GM12878 (cell line): ENCODE measurements around the gene MED13L. TPM values are rescaled to one million over a fixed set of nuclear protein-coding genes. Genes with fewer than 3 reads are reported as not detected.

ENCODE experiments used
- ATAC-seq: fragments of 200-7000 bp; cut with Tn5 transposase; 3 replicates; pipeline ENCODE4 v1.9.1; 2020; ENCODE audit warnings: mild to moderate bottlenecking, moderate library complexity
- BruUV-seq: library from RNA; stranded (reverse); fragments of 400-500 nt; replicated peaks from 2 replicates; lab custom pipeline; 2021; lab: Mats Ljungman, UMichigan
- CTCF ChIA-PET: fragments of 300-600 bp; sonication (Branson Sonifier 250); formaldehyde crosslinking; extraction: SDS; loops from one replicate; lab custom pipeline; 2021; ENCODE audit warnings: inconsistent platforms; lab: Yijun Ruan, JAX
- POLR2A ChIA-PET: fragments of 350-600 bp; formaldehyde crosslinking; extraction: SDS; loops from one replicate; lab custom pipeline; 2021; ENCODE audit warnings: inconsistent platforms; lab: Charles Lee
- RAD21 ChIA-PET: fragments of 300-600 bp; sonication (Branson Sonifier 250); formaldehyde crosslinking; loops from one replicate; lab custom pipeline; 2023; ENCODE audit warnings: antibody characterized with exemption; ENCODE audit not compliant: unreplicated experiment; lab: Charles Lee
- SMC1A ChIA-PET: fragments of 300-600 bp; sonication (Branson Sonifier 250); formaldehyde crosslinking; loops from one replicate; lab custom pipeline; 2023; ENCODE audit not compliant: unreplicated experiment, uncharacterized antibody; lab: Charles Lee
- DNase-seq: peaks from one replicate; pipeline ENCODE4 v3.0.0-alpha.2; 2011; ENCODE audit warnings: low read depth, low spot score
- FAIRE-seq: peaks from 3 replicates; lab custom pipeline; 2011; peaks lifted over from hg19 to GRCh38; lab: Jason Lieb, UNC
- H2AFZ ChIP-seq: 2 replicates; pipeline ENCODE4 v1.6.0; 2011; ENCODE audit warnings: low read depth, low read length, control low read depth; ENCODE audit not compliant: control insufficient read depth
- H3K27ac ChIP-seq: 2 replicates; pipeline ENCODE4 v1.5.1; 2011; ENCODE audit warnings: control low read depth; ENCODE audit not compliant: control insufficient read depth, insufficient read depth
- H3K27me3 ChIP-seq, 2 experiments: replicated peaks in 1 of 2; 2 replicates each; pipeline versions ENCODE4 v1.6.0 to v1.6.1; 2011; ENCODE audit warnings: low read length in 1 of 2; ENCODE audit not compliant: control insufficient read depth in 2 of 2, insufficient read depth in 2 of 2
- H3K36me3 ChIP-seq, 2 experiments: 2 replicates each; pipeline ENCODE4 v1.5.1; 2011; ENCODE audit warnings: low read length in 1 of 2; ENCODE audit not compliant: control insufficient read depth in 2 of 2, insufficient read depth in 2 of 2
- H3K4me1 ChIP-seq: 2 replicates; pipeline ENCODE4 v1.6.1; 2011; ENCODE audit warnings: mild to moderate bottlenecking, low read length, moderate library complexity, mixed read lengths; ENCODE audit not compliant: control insufficient read depth, insufficient read depth
- H3K4me2 ChIP-seq: 2 replicates; pipeline ENCODE4 v1.6.0; 2011; ENCODE audit warnings: control low read depth; ENCODE audit not compliant: control insufficient read depth, insufficient read depth
- H3K4me3 ChIP-seq: fragments of 200-600 bp; sonication (generic); 2 replicates; pipeline ENCODE4 v1.5.1; 2016
- H3K79me2 ChIP-seq: 2 replicates; pipeline ENCODE4 v1.6.0; 2011; ENCODE audit warnings: low read length; ENCODE audit not compliant: control insufficient read depth, insufficient read depth
- H3K9ac ChIP-seq: 2 replicates; pipeline ENCODE4 v1.8.0; 2011; ENCODE audit warnings: low read length, control low read depth, mixed read lengths; ENCODE audit not compliant: control insufficient read depth, insufficient read depth
- H3K9me3 ChIP-seq: replicated peaks from 3 replicates; pipeline ENCODE4 v1.5.1; 2011; ENCODE audit warnings: mild to moderate bottlenecking, low read length; ENCODE audit not compliant: control insufficient read depth, insufficient read depth
- H4K20me1 ChIP-seq: 2 replicates; pipeline ENCODE4 v1.6.0; 2011; ENCODE audit not compliant: control insufficient read depth, insufficient read depth
- CBFB ChIP-seq: IDR thresholded peaks from 2 replicates; pipeline ENCODE4 v1.6.1; 2016; ENCODE audit warnings: antibody characterized with exemption, low read depth
- KDM1A ChIP-seq: fragments of 200-600 bp; sonication (generic); IDR thresholded peaks from 2 replicates; pipeline ENCODE4 v1.6.1; 2016; ENCODE audit warnings: borderline replicate concordance
- LARP7 ChIP-seq: fragments of 450-650 bp; IDR thresholded peaks from 2 replicates; pipeline ENCODE4 v1.6.1; 2017; ENCODE audit warnings: mild to moderate bottlenecking
- MYB ChIP-seq: fragments of 150-350 bp; IDR thresholded peaks from 2 replicates; pipeline ENCODE4 v1.6.1; 2014; ENCODE audit warnings: mild to moderate bottlenecking, low read depth, low read length, borderline replicate concordance
- NR2C2 ChIP-seq: IDR thresholded peaks from 2 replicates; pipeline ENCODE4 v1.6.1; 2011; ENCODE audit warnings: borderline replicate concordance, low read depth; ENCODE audit not compliant: control insufficient read depth, insufficient read length
- PAX5 ChIP-seq: IDR thresholded peaks from 2 replicates; pipeline ENCODE4 v1.6.1; 2011; ENCODE audit warnings: low read depth, low read length, borderline replicate concordance
- SIN3A ChIP-seq: IDR thresholded peaks from 2 replicates; pipeline ENCODE4 v1.6.1; 2012; ENCODE audit warnings: low read depth, low read length, improper control_type of control experiment
- SMARCA5 ChIP-seq: fragments of 450-650 bp; IDR thresholded peaks from 2 replicates; pipeline ENCODE4 v1.6.1; 2017; ENCODE audit warnings: mild to moderate bottlenecking
- TBL1XR1 ChIP-seq: IDR thresholded peaks from 2 replicates; pipeline ENCODE4 v1.6.1; 2012; ENCODE audit warnings: low read depth, low read length, improper control_type of control experiment
- ZNF622 ChIP-seq: fragments of 450-650 bp; IDR thresholded peaks from 2 replicates; pipeline ENCODE4 v1.6.1; 2017; ENCODE audit warnings: mild to moderate bottlenecking, inconsistent platforms
- WGBS: methylation state at CpG from one replicate; pipeline ENCODE4 v1.1.6; 2016; ENCODE audit warnings: low lambda C conversion rate; ENCODE audit not compliant: insufficient replicate concordance, insufficient coverage; ENCODE audit errors: missing lambda C conversion rate; 5-methylcytosine and 5-hydroxymethylcytosine counted together
- in situ Hi-C: fragments of 300-500 bp; cut with MboI; formaldehyde crosslinking; loops from 9 replicates; pipeline ENCODE4 v1.14.3; 2018; ENCODE audit warnings: mixed read lengths
- intact Hi-C: fragments of 100-400 bp; cut with micrococcal nuclease; formaldehyde crosslinking; loops from one replicate; pipeline ENCODE4 v1.14.2; 2022; ENCODE audit not compliant: unreplicated experiment
- polyA plus RNA-seq, 11 experiments: library from polyadenylated mRNA; depleted of rRNA in 4 of 11; unstranded in 6 of 11; stranded (reverse) in 5 of 11; fragments of >200 nt; fragmentation: Nextera tagmentation in 4 of 11; fragmentation: Illumina TruSeq in 1 of 11; extraction: Ambion mirVana in 4 of 11; extraction: Trizol in 1 of 11; gene quantifications; 1 replicate in 1 of 11; 2 replicates in 10 of 11; pipeline versions ENCODE4 v1.2.1 to v1.2.3, GENCODE V29; 2011 to 2016; ENCODE audit warnings: inconsistent platforms in 2 of 11, missing spikeins in 2 of 11, low read depth in 1 of 11
- total RNA-seq, 4 experiments: library from RNA; depleted of rRNA in 3 of 4; stranded (reverse); fragments of >200 nt in 3 of 4; fragmentation: Illumina TruSeq in 1 of 4; extraction: Trizol in 1 of 4; gene quantifications; 2 replicates each; pipeline versions ENCODE4 v1.2.1 to v1.2.3, GENCODE V29; 2013 to 2021
- TF ChIP-seq, protein P1 (sequence below): fragments of 450-650 bp; IDR thresholded peaks from 2 replicates; pipeline ENCODE4 v1.6.1; 2017; ENCODE audit warnings: mild to moderate bottlenecking, low read depth, inconsistent platforms; ENCODE audit not compliant: poor library complexity, severe bottlenecking

Gene MED13L
- total and polyA plus RNA-seq, 10 of the 15 experiments (the other 5 are each of a cell fraction or from before 2014, with no cell fraction given): 3.7 to 30.1 (median 9.1) TPM

GRCh38 chr12:116261525-116262100, 15.9 kb downstream of the MED13L start:
- BruUV-seq: no TSS peak
- ChIA-PET CTCF (interaction anchor here (1.3 kb wide), 1 partner anchor 15 kb away, joined by 4 read pairs; no protein-coding TSS in a partner anchor), RAD21 (no interaction called here), POLR2A (interaction anchor here (0.5 kb wide), 1 partner anchor 319 kb away, joined by 5 read pairs; no protein-coding TSS in a partner anchor), SMC1A (no interaction called here)
- H3K4me2 ChIP-seq: no peak overlapping the region
- H3K27me3 ChIP-seq: peaks cover 0 to 3% of the 10 kb centered on the region in 2 experiments; a peak in 1 of 4 replicates
- DNase-seq: no peak
- TF ChIP-seq KDM1A (no peak), SIN3A (no peak), MYB (no peak), PAX5 (no peak), ZNF622 (no peak), SMARCA5 (no peak), CBFB (no peak), NR2C2 (no peak), LARP7 (no peak), TBL1XR1 (no peak)
- TF ChIP-seq, protein P1, sequence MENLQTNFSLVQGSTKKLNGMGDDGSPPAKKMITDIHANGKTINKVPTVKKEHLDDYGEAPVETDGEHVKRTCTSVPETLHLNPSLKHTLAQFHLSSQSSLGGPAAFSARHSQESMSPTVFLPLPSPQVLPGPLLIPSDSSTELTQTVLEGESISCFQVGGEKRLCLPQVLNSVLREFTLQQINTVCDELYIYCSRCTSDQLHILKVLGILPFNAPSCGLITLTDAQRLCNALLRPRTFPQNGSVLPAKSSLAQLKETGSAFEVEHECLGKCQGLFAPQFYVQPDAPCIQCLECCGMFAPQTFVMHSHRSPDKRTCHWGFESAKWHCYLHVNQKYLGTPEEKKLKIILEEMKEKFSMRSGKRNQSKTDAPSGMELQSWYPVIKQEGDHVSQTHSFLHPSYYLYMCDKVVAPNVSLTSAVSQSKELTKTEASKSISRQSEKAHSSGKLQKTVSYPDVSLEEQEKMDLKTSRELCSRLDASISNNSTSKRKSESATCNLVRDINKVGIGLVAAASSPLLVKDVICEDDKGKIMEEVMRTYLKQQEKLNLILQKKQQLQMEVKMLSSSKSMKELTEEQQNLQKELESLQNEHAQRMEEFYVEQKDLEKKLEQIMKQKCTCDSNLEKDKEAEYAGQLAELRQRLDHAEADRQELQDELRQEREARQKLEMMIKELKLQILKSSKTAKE: no peak
- H2AFZ ChIP-seq: no peak overlapping the region
- in situ Hi-C loops (no loop called here), intact Hi-C loops (no loop called here)
- H3K4me1 ChIP-seq: no peaks in the 10 kb centered on the region
- H3K4me3 ChIP-seq: no peak overlapping the region
- no peak overlapping the region for H3K27ac ChIP-seq
- no peaks in the 10 kb centered on the region for H3K36me3 ChIP-seq
- H3K9ac ChIP-seq: no peak overlapping the region
- 23% methylated on average over 4 of the region's 4 CpGs for WGBS
- peaks cover 1% of the 10 kb centered on the region; the same call in 1 of the 2 replicates for H3K79me2 ChIP-seq
- peaks cover 10% of the 10 kb centered on the region for H4K20me1 ChIP-seq
- ATAC-seq: no peak
- H3K9me3 ChIP-seq: no peaks in the 10 kb centered on the region
- no peak for FAIRE-seq
